Peyer's patch (tissue), 4 donors: ENCODE measurements around the gene MIOS.

Experiments
- CTCF ChIP-seq, 6 experiments: fragments of 450-650 bp in 4 of 6; fragments of 200-600 bp in 2 of 6; sonication (generic) in 1 of 6; IDR thresholded peaks; one replicate each; pipeline ENCODE4 v1.5.1; 2017 to 2019; ENCODE audit warnings: antibody characterized with exemption in 6 of 6, mild to moderate bottlenecking in 3 of 6, moderate library complexity in 1 of 6
- POLR2A ChIP-seq, 2 donors: fragments of 450-650 bp; IDR thresholded peaks; one replicate each; pipeline ENCODE4 v1.5.1; 2017; ENCODE audit warnings: antibody characterized with exemption in 2 of 2, mild to moderate bottlenecking in 2 of 2, moderate library complexity in 2 of 2

- TF ChIP-seq POLR2A (IDR thresholded peaks at IDR 0.05) = no peak
- TF ChIP-seq CTCF (IDR thresholded peaks at IDR 0.05) = no peak
Measured at GRCh38 chr7:7527047-7527446, 39.6 kb upstream of the MIOS start.
